Stimulated activated CD4-positive, alpha-beta T cell treated with anti-CD3 and anti-CD28 coated beads, Interleukin-12 subunit alpha, Interleukin-12 subunit beta, amount 100 ng/mL, for 48 hours (primary cell): ENCODE results near the gene PGAM1.
"Not testable (repeated sequence)": the region's sequence is repeated elsewhere in the genome, so short reads cannot be mapped to it uniquely, and the experiment has no call there.

Experiments used
- DNase-seq, 3 donors: peaks; one replicate each; pipeline ENCODE4 v3.0.0-alpha.2; 2020; ENCODE audit warnings: low read depth in 2 of 3, low spot score in 1 of 3

The PGAM1 gene

DNA sequence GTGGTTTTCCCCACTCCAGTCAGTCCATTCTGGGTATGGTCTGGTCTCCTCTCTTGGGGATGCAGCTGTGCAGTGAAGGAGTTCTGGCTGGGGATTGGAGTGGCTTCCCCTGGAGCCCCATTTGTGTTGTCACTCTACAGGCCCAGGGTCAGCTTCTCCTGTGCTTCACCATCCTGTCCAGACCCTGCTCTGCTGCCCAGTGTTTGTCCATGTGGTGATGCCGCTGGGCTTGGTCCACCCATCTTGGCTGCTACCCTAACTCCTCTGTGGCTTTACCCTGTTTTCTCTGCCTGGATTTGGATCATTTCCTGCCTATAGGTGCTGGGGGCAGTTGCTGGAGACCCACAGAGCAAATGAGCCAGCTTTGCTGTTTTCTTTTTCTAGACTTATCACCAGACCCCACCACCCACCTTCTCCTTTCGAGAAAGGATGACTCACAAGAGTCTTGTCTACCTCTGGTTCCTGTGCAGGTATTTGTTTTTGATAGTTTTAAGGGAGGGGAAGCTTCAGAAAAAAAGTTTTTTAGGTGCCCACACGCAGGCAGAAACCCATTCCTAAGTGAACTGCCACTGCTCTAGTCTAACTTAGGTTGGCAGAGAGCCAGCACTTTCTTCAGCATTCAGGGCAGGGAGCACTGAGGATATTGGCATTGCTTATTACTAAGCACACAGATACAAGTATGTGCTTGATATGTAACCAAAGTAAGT, 28.5 kb downstream of the PGAM1 start:
- DNase-seq: no peak

DNA sequence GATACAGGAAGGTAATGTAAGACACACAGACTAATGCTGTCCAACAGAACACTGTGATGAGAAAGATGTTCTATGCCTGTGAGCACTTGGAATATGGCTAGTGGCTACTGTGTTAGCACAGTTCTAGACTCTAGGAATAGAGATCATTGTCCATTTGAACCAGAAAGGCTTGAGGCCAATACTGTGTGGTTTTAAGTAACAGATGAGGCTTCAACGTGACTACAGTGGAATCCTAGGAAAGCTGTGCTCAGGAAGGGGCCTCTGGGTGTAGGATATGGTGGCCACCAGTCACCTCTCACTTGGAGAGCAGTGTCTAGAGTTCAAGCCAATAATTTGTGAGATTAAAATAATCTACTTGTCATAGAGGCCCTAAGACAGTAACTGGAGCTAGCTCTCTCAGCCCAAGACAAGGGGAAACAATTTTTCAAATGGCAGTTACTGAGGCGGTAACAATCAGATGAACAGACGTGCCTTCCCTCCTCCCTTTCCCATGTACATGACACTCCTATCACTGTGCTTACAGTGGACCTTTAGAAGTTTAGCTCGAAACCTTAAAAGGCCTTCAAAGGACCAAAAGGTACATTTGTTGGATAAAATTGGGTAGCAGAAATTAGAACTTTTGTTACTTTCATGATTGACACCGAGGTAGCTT, 30.2 kb downstream of the PGAM1 start:
- no peak for DNase-seq

DNA sequence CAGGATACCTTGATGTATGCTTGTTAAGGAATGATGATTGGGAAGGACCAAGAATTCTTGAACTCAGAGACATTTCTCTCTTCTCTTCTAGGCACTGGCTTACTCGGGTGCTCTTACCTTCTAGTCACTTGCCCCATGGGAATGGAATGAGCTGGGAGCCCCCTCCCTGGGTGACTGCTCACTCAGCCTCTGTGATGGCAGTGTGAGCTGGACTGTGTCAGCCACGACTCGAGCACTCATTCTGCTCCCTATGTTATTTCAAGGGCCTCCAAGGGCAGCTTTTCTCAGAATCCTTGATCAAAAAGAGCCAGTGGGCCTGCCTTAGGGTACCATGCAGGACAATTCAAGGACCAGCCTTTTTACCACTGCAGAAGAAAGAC, 30.7 kb downstream of the PGAM1 start:
- DNase-seq: no peak

DNA sequence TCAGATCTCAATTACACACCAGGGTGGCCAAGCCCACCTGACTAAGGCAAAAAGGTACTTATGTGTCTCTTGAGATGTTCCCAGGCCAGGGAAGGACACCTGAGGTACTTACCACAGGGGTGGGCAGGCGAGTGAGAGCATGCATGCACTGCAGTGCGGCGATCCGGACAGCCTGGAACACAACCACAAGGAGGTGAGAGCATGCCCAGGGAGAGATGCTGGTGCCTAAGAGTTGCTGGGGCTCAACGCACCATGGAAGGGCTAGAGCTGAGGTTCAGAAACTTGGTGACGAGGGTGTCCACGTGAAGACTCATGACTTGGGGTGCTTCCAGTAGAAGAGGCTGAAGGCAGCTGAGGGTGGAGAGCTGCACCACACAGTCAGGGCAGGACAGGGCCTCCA, 33.1 kb downstream of the PGAM1 start:
- no peak for DNase-seq

DNA sequence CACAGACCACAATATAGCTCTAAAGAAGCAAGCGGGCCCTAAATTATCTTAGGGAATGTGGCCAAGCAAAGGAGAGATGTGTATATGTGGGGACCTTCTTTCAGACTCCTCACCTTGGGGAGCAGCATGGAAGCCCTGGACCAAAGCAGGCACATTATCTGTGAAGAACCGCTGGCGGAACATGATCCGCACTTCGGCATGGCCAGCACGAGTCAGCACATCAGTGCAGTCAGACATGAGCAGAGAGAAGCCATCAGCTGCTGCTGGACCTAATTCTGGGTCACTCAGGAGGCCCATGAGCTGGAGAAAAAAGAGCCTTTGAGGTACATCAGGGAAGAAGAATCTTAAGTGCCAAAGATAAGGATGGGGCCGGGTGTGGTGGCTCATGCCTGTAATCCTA, 33.9 kb downstream of the PGAM1 start:
- DNase-seq: no peak

DNA sequence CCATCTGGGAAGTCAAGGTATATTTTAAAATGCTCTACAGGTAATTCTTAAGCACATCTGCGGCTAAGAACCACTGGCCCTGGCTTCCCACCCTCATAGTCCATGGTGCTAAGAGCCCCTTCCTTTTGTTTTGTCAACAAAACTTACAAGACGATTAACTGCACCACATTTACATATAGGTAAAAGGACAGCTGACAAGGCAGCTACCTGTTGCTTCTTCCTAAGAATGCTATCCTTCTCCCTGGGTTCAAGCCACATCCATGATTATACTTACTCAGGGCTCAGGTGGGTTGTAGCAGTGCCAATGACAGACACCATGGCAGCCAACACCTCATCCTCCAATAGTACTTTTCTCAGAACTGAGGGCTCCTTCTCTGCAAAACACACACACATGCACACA, 36.3 kb downstream of the PGAM1 start:
- DNase-seq: no peak

DNA sequence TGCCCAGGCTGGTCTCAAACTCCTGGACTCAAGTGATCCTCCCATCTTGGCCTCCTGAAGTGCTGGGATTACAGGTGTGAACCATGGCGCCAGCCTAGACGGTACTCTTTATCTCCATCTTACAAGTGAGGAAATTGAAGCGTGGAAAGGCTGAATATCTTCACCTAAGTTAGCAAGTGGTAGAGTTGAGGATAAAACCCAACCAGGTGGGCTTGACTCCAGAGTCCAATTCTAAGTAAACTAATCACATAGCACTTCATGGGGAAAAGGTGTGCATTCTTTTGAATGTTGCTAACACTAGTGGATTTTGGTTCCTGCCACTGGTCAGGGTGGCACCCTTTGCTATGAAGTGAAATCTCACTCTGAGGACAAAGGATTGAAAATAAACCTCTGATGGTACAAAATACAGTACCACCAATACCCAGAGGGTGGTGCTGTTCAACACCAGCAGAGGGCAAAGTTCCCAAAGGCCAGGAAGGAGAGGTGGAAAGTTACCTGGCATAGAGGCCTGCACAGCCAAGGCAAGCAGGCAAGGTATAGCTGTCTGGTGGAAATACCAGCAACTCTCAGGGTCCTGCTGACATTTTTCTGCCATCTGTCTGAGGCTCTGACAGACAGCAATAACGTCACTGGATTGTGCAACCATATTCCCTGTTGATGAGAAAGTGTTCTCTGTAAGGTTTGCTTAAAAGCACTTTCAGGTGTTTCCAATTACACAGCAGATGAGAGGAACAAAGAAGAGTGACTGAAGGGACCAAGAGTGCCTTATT, 37.6 kb downstream of the PGAM1 start:
- peak in 1 of 3 donors; percentile 53 for DNase-seq

DNA sequence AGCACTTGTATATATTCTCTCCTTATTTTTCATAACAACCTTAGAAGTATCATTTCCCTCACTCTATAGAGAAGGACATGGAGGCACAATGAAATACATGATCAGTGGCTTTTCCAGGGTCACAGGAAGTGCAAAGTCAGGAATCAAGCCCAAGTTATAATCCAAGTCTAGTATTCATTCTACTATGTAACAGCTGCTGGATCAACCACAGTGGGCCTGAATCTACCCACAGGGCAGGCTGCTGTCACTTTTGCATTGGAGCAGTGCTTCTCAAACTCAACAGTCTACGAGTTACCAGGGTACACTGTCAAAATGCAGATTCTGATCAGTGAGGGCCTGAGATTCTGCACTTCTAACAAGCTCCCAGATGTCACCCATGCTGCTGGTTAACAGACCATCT, 38.2 kb downstream of the PGAM1 start:
- no peak for DNase-seq

DNA sequence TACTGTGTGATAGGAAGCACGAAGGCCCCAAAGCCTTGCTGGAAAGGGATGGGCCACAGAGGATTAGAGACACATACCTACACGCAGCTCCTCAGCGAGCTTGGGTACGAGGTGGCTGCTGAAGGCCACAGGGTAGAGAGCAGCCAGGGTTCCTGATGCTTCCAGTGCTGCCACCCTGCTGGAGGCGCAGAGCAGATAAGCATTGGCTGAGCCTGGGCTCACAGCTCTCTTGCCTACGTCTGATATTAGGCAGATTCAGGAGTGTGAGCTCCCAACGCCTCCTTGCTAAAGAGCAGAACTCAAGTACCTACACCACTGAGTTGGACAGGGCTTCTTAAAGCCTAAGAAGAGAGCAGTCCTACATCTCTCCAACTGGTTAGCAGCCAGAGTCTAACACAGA, 40.0 kb downstream of the PGAM1 start:
- DNase-seq: no peak

DNA sequence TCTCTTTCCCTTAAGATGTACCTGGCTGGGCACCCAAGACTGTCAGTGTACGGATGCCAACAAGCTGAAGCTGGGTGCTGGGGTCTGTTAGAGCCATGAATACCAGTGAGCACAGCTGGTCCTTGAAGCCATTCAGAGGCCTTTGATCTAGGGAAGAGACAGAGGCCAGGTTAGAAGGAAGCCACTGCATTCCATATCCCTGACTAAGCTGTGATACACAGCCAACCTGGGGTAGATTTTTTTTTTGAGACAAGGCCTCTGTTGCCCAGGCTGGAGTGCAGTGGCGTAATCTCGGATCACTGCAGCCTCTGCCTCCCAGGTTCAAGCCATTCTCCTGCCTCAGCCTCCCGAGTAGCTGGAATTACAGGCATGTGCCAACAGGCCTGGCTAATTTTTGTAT, 40.8 kb downstream of the PGAM1 start:
- DNase-seq: no peak

DNA sequence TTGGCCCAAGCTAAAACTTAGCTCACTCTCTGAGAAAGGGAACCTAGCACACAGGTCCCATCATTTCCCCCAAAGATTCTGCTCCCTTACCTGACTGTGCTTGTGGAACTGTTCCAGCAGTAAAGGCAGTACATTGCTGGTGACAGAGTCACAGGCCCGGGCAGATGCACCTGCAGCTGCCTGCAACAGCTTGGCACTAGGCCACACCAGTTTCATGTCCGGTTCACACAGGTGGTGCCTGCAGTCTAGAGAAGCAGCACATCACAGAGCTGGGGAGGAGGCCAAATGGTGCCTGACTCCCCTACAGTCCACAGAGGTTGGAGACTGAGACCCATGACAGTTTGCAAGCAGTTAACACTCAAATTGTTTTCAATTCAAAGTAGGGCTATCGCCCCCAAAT, 42.2 kb downstream of the PGAM1 start:
- DNase-seq: no peak

DNA sequence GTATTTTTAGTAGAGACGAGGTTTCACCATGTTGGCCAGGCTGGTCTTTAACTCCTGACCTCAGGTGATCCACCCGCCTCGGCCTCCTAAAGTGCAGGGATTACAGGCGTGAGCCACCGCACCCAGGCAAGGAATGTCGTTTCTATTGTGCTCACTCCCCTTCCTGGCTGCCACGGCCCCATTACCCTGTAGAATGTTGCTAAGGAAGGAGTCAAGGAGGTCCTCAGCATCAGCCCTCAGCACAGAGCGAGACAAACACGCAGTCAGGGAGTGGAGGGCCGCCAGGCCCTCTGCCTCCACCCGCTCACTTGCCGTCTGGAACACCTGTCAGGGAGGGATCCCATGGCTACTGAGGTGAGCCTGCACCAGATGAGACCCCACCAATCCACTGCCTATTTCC, 42.8 kb downstream of the PGAM1 start:
- DNase-seq: not testable (repeated sequence)

DNA sequence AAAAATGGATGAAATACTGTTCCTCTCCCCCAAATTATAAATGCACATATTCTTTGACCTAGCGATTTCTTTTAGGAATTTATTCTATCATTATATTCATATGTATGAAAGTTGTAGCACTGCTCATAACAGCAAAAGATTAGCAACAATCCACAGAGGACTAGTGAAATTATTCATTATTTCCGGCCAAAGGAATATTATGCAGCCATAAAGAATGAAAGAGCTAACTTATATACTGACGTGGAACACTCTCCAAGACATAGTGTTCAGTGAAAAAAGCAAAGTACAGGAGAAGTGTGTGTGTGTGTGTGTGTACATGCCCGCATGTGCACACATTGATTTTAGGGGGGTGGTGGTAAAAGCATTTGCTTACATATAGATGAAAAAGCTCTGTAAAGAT, 48.9 kb downstream of the PGAM1 start:
- DNase-seq: no peak

DNA sequence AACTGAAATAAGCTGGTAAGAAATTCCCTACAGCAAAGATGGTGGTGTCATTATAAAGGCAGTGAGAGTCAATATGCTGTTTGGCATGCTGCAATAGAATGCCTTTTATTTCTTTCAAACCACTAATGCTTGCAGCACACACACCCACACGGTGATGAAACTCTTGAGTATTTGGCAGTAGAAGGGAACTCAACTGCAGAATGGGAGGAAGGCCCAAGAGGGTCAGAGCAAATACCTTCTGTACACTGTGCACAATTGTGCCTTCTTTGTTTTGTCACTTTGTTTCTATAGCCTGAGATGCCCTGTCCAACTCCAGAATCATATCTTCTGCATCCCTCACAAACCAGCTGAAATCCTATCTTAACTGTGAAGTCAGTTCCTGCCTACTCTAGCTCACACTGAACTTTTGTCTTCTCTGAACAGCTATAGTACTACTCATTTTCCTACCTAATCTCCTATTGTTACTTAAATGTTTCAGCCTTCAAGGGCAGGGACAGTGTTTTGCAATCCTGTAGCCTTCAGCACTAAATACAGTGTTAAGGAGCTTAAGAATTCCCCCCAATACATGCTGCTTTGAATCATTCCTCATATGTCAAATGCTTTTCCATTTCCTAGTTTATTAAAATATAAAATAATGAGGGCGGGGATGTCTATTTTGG, 50.1 kb downstream of the PGAM1 start:
- no peak for DNase-seq

DNA sequence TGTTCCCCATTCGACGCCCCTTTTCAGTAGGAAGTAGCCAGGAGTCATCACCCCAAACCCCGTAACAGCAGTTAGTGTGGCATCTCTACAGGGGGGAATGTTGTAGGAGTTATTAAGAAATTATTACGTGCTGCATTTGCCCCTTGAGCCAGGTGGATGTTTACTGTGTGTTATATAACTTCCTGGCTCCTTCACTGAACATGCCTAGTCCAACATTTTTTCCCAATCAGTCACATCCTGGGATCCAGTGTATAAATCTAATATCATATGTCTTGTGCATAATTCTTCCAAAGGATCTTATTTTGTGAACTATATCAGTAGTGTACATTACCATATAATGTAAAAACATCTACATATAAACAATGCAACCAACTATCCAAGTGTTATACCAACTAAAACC, 53.4 kb downstream of the PGAM1 start:
- not testable (repeated sequence) for DNase-seq

DNA sequence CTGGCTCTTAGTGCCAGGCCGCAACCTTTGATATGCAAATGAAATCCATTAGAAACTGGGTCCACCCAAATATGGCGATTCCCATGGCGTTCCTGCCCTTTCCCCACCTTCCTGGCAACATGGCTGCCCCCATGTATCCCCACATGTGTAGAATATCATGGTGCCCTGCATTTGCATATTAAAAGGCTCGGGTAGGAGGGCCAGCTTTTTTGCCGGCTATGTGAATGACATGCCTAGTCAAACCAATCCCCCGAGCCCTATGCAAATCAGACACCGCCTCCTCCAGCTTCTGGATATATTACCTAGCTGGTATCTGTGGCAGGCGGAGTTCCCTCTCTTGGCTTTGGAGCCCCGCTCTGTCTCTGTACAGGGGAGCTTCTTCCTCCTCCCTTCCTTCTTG, 53.9 kb downstream of the PGAM1 start:
- no peak for DNase-seq

DNA sequence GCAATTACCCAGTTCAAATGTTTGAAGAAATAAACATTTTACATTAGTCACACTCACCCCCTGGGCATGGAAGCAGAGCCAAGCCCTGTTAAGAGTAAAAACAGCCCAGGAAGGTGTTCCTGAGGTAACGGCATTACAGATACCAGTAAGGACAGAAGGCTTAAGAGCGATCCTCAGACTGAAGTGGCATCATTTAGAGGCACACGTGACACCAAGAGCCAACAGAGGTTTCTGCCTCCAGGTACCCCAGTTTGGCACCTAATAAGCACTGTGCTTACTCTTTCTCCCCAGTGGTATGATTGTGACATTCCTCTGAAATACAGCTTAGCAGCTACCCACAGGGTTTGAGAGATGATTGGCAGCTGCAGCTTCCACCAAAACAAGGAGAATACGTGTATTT, 55.1 kb downstream of the PGAM1 start:
- DNase-seq: no peak

DNA sequence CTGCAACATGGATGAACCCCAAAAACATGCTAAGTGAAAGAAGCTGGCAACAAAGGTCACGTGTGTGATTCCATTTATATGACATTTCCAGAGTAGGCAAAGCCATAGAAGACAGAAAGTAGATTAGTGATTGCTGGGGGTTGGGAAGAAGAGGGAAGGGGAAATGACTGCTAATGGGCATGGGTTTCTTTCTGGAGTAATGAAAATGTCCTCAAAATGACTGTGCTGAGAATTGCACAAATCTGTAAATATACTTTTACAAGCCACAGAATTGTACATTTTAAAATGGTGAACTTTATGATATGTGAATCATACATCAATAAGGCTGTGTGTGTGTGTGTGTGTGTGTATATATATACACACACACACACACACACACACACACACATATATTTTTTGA, 56.4 kb downstream of the PGAM1 start:
- no peak for DNase-seq
